ENCODE results near the gene RPS6KL1.
"Not testable (repeated sequence)": the region's sequence is repeated elsewhere in the genome, so short reads cannot be mapped to it uniquely, and the experiment has no call there.

The RPS6KL1 gene

DNA sequence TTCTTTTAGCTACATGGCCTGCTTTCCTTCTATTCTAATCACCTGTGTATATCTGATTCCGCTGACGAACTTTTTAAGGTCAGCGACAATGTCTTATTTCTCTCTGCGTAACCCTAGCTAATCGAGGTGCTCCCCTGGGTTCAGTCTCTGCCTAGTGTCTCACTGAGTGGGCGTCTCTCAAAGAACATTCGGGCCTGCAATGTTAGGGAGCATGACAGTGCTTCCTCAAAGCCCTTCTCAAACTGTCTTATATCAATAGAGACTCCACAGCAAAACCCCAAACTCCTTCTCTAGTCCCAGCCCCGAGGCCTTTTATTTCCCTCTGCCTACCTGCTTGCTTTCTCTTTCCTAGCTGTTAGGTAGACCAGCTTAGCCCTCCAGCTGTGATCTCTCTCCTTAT is 13.7 kb upstream of the RPS6KL1 start:
- no peak overlapping the region for H3K4me3 ChIP-seq (ENCODE audit: low read depth, low read length)
- in situ Hi-C loops (cut with HindIII; ENCODE audit: low sequenced_read_pairs) = no loop called here
- TF ChIP-seq, protein P1, sequence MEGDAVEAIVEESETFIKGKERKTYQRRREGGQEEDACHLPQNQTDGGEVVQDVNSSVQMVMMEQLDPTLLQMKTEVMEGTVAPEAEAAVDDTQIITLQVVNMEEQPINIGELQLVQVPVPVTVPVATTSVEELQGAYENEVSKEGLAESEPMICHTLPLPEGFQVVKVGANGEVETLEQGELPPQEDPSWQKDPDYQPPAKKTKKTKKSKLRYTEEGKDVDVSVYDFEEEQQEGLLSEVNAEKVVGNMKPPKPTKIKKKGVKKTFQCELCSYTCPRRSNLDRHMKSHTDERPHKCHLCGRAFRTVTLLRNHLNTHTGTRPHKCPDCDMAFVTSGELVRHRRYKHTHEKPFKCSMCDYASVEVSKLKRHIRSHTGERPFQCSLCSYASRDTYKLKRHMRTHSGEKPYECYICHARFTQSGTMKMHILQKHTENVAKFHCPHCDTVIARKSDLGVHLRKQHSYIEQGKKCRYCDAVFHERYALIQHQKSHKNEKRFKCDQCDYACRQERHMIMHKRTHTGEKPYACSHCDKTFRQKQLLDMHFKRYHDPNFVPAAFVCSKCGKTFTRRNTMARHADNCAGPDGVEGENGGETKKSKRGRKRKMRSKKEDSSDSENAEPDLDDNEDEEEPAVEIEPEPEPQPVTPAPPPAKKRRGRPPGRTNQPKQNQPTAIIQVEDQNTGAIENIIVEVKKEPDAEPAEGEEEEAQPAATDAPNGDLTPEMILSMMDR (IDR thresholded peaks at IDR 0.05; ENCODE audit: low read depth, low read length, missing control alignments) = no peak
- DNase-seq (ENCODE audit: low read depth) = no peak

DNA sequence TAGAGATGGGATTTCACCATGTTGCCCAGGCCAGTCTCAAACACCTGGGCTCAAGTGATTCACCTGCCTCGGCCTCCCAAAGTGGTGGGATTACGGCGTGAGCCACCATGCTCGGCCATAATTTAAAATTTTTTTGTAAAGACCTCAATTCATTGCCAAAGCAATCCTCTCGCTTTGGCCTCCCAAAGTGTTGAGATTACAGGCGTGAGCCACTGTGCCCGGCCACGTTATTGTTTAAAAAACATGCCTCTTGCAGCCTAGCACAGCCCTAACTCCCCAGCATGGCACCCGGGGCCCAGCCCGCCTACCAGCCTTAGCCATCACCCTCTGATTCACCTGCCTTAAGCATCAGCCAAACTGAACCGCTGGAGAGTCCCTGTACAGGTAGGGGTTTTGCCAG is 13.1 kb upstream of the RPS6KL1 start:
- no peak for DNase-seq (ENCODE audit: low read depth)
- in situ Hi-C loops (cut with HindIII; ENCODE audit: low sequenced_read_pairs) = no loop called here
- TF ChIP-seq, protein P1 (IDR thresholded peaks at IDR 0.05; ENCODE audit: low read depth, low read length, missing control alignments) = no peak
- H3K4me3 ChIP-seq (ENCODE audit: low read depth, low read length) = no peak overlapping the region

DNA sequence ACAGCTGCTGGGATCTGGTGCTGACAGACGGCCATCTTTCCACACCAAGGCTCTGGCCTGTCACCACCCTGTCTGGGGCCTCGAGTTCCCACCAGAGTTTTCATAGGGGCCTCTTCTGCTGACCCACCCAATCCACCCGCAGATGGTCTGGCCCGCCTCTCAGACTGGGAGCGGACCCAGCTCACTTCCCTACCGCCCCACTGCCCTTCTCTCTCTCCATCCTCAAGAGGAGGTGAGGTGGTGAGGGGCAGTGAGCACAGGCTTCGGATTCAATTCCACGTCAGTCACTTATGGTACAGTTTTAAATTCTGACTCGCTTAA is 12.3 kb upstream of the RPS6KL1 start:
- in situ Hi-C loops (cut with HindIII; ENCODE audit: low sequenced_read_pairs) = no loop called here
- no peak for DNase-seq (ENCODE audit: low read depth)
- no peak overlapping the region for H3K4me3 ChIP-seq (ENCODE audit: low read depth, low read length)
- TF ChIP-seq, protein P1 (IDR thresholded peaks at IDR 0.05; ENCODE audit: low read depth, low read length, missing control alignments) = no peak

DNA sequence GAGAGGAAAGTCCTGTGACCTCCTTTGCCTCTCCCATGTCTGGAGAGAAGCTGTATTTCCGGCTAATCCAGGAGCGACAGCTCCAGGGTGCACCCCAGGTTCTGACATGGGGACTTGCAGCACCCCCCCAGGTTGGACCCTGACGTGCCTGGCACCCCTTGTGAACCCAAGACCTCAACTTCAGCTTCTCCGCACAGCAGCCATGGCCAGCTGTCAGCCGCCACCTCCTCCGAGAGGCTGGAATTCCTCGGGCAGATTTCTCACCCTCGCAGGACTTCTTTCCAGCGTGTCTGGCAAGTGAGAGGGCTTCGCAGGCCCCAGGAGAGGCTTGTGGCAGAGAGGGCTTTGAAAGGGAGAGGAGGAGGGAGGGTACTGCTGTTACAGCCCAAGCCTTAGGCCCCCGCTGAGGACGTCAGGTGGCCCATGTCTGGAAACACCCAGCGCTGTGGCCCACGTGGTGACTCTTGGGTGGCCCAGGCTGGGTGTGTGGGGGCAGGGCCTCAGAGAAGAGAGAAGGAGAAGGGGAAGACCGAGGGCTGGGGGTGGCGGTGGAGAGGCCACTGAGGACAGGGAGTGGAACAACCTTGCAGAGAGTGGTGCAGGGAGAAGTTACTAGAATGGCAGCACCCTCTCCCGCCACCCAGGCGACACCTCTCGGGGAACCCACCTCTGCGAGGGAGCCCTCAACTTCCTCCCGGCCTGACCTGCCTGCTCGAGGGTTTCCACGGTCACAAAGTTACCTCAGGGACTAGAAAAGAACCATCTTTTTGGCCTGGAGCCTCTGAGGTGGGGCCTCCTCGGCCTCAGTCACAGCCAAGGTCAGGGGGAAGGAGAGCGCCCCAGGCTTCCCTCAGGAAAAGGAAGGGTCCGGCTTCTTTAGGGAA is 11.7 kb upstream of the RPS6KL1 start:
- no peak for DNase-seq (ENCODE audit: low read depth)
- H3K4me3 ChIP-seq (ENCODE audit: low read depth, low read length) = no peak overlapping the region
- TF ChIP-seq, protein P1 (IDR thresholded peaks at IDR 0.05; ENCODE audit: low read depth, low read length, missing control alignments) = no peak
- in situ Hi-C loops (cut with HindIII; ENCODE audit: low sequenced_read_pairs) = no loop called here

DNA sequence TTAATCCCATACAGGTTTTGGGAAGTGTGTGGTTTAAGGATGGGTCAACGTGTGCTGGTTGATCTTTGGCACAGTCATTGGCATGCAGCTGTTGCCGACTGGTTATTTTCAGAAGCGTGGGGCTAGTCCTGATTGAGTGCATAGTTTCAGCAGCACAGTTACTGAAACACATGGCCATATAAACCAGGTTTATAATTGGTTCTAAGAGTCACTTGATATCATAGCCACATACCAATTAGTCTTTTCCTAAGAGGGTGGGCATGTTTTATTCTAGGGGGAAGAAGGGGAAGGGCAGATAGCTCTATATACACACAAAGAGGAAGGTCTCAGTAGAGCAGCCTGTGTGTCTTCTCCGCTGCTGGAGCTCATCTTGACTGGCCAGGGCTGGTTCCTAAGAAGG is 11.0 kb upstream of the RPS6KL1 start:
- TF ChIP-seq, protein P1 (IDR thresholded peaks at IDR 0.05; ENCODE audit: low read depth, low read length, missing control alignments) = no peak
- no peak for DNase-seq (ENCODE audit: low read depth)
- H3K4me3 ChIP-seq (ENCODE audit: low read depth, low read length) = no peak overlapping the region
- in situ Hi-C loops (cut with HindIII; ENCODE audit: low sequenced_read_pairs) = no loop called here

DNA sequence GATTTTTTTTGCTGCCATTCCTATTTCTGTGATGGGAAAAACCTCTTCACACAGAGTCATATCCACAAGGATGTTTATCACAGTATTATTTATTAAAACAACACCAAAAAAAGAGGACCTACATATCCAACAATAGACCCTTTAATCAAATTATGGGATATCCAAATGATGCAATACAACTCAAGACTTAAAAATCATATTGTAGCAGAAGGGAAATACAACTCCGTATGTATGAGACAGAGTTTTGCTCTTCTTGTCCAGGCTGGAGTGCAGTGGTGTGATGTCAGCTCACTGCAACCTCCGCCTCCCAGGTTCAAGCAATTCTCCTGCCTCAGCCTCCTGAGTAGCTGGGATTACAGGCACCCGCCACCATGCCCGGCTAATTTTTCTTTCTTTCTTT is 9.9 kb upstream of the RPS6KL1 start:
- in situ Hi-C loops (cut with HindIII; ENCODE audit: low sequenced_read_pairs); DNase-seq (ENCODE audit: low read depth); H3K4me3 ChIP-seq (ENCODE audit: low read depth, low read length): not testable (repeated sequence)

DNA sequence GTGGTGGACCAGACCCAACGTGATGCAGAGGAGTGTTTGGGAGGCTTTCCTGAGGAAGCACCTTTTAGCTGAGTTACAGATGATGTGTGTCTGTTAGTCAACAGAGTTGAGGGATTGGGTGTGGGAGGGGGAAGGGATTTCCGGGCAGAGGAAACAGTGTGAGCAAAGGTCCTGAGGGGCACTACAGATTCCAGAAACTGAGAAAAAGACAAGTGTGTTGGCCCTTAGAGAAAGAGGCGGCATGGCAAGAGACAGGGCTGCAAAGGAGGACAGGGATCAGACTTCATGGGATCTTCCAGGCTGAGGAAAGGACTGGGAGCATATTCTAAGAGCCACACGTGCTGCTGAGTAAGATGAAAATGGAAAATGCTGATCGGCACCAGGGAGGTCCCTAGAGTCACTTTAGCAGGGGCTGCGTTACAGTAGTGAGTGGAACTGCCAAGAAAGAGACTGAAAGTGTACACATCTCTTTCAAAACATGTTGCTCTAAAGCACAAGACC is 9.4 kb upstream of the RPS6KL1 start:
- in situ Hi-C loops (cut with HindIII; ENCODE audit: low sequenced_read_pairs) = no loop called here
- DNase-seq (ENCODE audit: low read depth) = no peak
- no peak overlapping the region for H3K4me3 ChIP-seq (ENCODE audit: low read depth, low read length)
- TF ChIP-seq, protein P1 (IDR thresholded peaks at IDR 0.05; ENCODE audit: low read depth, low read length, missing control alignments) = no peak

DNA sequence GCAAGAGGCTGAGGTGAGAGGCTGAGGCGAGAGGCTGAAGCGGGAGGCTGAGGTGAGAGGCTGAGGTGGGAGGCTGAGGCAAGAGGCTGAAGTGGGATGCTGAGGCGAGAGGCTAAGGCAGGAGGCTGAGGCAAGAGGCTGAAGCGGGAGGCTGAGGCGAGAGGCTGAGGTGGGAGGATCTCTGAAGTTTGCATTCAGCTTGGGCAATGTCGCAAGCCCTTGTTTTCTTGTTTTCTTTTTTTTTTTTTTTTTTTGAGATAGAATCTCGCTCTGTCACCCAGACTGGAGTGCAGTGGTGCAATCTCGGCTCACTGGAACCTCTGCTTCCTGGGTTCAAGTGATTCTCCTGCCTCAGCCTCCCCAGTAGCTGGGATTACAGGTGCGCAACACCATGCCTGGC is 8.7 kb upstream of the RPS6KL1 start:
- DNase-seq (ENCODE audit: low read depth); in situ Hi-C loops (cut with HindIII; ENCODE audit: low sequenced_read_pairs); H3K4me3 ChIP-seq (ENCODE audit: low read depth, low read length): not testable (repeated sequence)

Data from astrocyte of the cerebellum (primary cell).